HepG2 (cell line): ENCODE data around the gene RNASE7. TPM values are rescaled to one million over a fixed set of nuclear protein-coding genes. Genes with fewer than 3 reads are reported as not detected.

ENCODE experiments used
- ATAC-seq: fragments of 200-7000 bp; cut with Tn5 transposase; 3 replicates; pipeline ENCODE4 v1.9.1; 2020; ENCODE audit warnings: mild to moderate bottlenecking, moderate library complexity
- BruUV-seq: library from RNA; stranded (reverse); fragments of 400-500 nt; replicated peaks from 2 replicates; lab custom pipeline; 2021; lab: Mats Ljungman, UMichigan
- CTCF ChIA-PET: fragments of 300-600 bp; formaldehyde crosslinking; extraction: SDS; loops from one replicate; lab custom pipeline; 2021; ENCODE audit warnings: low total read pairs, inconsistent platforms, low intra/inter-chr PET ratio; lab: Yijun Ruan, JAX
- POLR2A ChIA-PET: fragments of 350-600 bp; sonication (Branson Sonifier 250); formaldehyde crosslinking; loops from one replicate; lab custom pipeline; 2020; ENCODE audit warnings: antibody characterized with exemption, inconsistent platforms; lab: Yijun Ruan, JAX
- DNase-seq: peaks from one replicate; pipeline ENCODE4 v3.0.0-alpha.2; 2015; ENCODE audit warnings: low spot score
- FAIRE-seq: peaks from 3 replicates; lab custom pipeline; 2011; peaks lifted over from hg19 to GRCh38; lab: Jason Lieb, UNC
- H2AFZ ChIP-seq: one replicate; pipeline ENCODE4 v1.6.1; 2011; ENCODE audit warnings: low read length, inconsistent platforms
- H3K27ac ChIP-seq: fragments of 300-600 bp; 3 replicates; pipeline ENCODE4 v1.8.0; 2011; ENCODE audit warnings: mixed run types, mild to moderate bottlenecking, mixed read lengths, low read length, inconsistent platforms; ENCODE audit not compliant: insufficient read depth; ENCODE audit errors: extremely low read length
- H3K27me3 ChIP-seq, 2 experiments: fragments of 200-600 bp in 1 of 2; 2 replicates in 1 of 2; 3 replicates in 1 of 2; pipeline versions ENCODE4 v1.6.0 to v1.8.0; 2011; ENCODE audit warnings: low read length in 2 of 2, mild to moderate bottlenecking in 2 of 2, moderate library complexity in 2 of 2, inconsistent platforms in 1 of 2; ENCODE audit not compliant: insufficient read depth in 2 of 2, control insufficient read depth in 1 of 2
- H3K36me3 ChIP-seq, 2 experiments: fragments of 200-600 bp in 1 of 2; replicated peaks in 1 of 2; 2 replicates in 1 of 2; 3 replicates in 1 of 2; pipeline versions ENCODE4 v1.5.1 to v1.8.0; 2011; ENCODE audit warnings: low read length in 2 of 2, inconsistent platforms in 1 of 2; ENCODE audit not compliant: insufficient read depth in 2 of 2, control insufficient read depth in 1 of 2
- H3K4me1 ChIP-seq: 2 replicates; pipeline ENCODE4 v1.5.1; 2012; ENCODE audit warnings: low read length, inconsistent platforms; ENCODE audit not compliant: insufficient read depth
- H3K4me2 ChIP-seq: 2 replicates; pipeline ENCODE4 v1.6.0; 2011; ENCODE audit warnings: low read depth, low read length, inconsistent platforms
- H3K4me3 ChIP-seq, 3 experiments: fragments of 200-600 bp in 1 of 3; sonication (generic), shearing (Covaris generic) in 1 of 3; replicated peaks in 1 of 3; 2 replicates each; pipeline ENCODE4 v1.5.1; 2011 to 2016; ENCODE audit warnings: low read length in 3 of 3, inconsistent platforms in 2 of 3, low read depth in 2 of 3, mild to moderate bottlenecking in 2 of 3, control low read depth in 1 of 3, mixed read lengths in 1 of 3; ENCODE audit not compliant: insufficient read depth in 1 of 3
- H3K79me2 ChIP-seq: one replicate; pipeline ENCODE4 v1.6.1; 2011; ENCODE audit warnings: low read length, inconsistent platforms; ENCODE audit not compliant: insufficient read depth
- H3K9ac ChIP-seq: 2 replicates; pipeline ENCODE4 v1.6.0; 2011; ENCODE audit warnings: mild to moderate bottlenecking, low read depth, low read length, inconsistent platforms; ENCODE audit not compliant: insufficient read depth
- H3K9me3 ChIP-seq: 2 replicates; pipeline ENCODE4 v1.5.1; 2012; ENCODE audit warnings: mild to moderate bottlenecking, low read length
- H4K20me1 ChIP-seq: 2 replicates; pipeline ENCODE4 v1.6.0; 2011; ENCODE audit warnings: inconsistent platforms, mild to moderate bottlenecking, low read length, moderate library complexity; ENCODE audit not compliant: insufficient read depth
- ATF6 ChIP-seq: sonication (generic); formaldehyde crosslinking; conservative IDR thresholded peaks from 2 replicates; pipeline ENCODE4 v1.4.0; 2020; ENCODE audit warnings: missing genetic modification reagents
- BCL3 ChIP-seq: sonication (generic); formaldehyde crosslinking; IDR thresholded peaks from 2 replicates; pipeline ENCODE4 v1.5.1; 2020; ENCODE audit warnings: mild to moderate bottlenecking, missing genetic modification reagents, moderate library complexity
- DRAP1 ChIP-seq: IDR thresholded peaks from 2 replicates; pipeline ENCODE4 v1.6.1; 2016; ENCODE audit warnings: missing genetic modification reagents, missing compliant biosample characterization
- FOXA3 ChIP-seq: IDR thresholded peaks from 2 replicates; pipeline ENCODE4 v1.6.1; 2016; ENCODE audit warnings: missing genetic modification reagents, missing compliant biosample characterization
- HOXA5 ChIP-seq: sonication (generic); formaldehyde crosslinking; IDR thresholded peaks from 2 replicates; pipeline ENCODE4 v1.4.0; 2020; ENCODE audit warnings: missing genetic modification reagents
- KDM5B ChIP-seq: sonication (generic); formaldehyde crosslinking; IDR thresholded peaks from 2 replicates; pipeline ENCODE4 v1.4.0; 2020; ENCODE audit warnings: missing genetic modification reagents, mild to moderate bottlenecking, borderline replicate concordance
- MIER3 ChIP-seq: IDR thresholded peaks from 2 replicates; pipeline ENCODE4 v1.6.1; 2016; ENCODE audit warnings: missing compliant biosample characterization, borderline replicate concordance
- SNAI1 ChIP-seq: sonication (generic); formaldehyde crosslinking; IDR thresholded peaks from 2 replicates; pipeline ENCODE4 v1.5.0; 2020; ENCODE audit warnings: mild to moderate bottlenecking, missing genetic modification reagents, borderline replicate concordance
- ZGPAT ChIP-seq: IDR thresholded peaks from 2 replicates; pipeline ENCODE4 v1.6.1; 2016; ENCODE audit warnings: mild to moderate bottlenecking
- ZNF251 ChIP-seq: sonication (generic); formaldehyde crosslinking; IDR thresholded peaks from 2 replicates; pipeline ENCODE4 v1.9.0; 2021; ENCODE audit warnings: mild to moderate bottlenecking, missing genetic modification reagents
- ZNF383 ChIP-seq: sonication (generic); formaldehyde crosslinking; IDR thresholded peaks from 2 replicates; pipeline ENCODE4 v1.4.0; 2020; ENCODE audit warnings: missing genetic modification reagents, mild to moderate bottlenecking, borderline replicate concordance
- ZNF501 ChIP-seq: sonication (generic); formaldehyde crosslinking; IDR thresholded peaks from 2 replicates; pipeline ENCODE4 v1.5.1; 2020; ENCODE audit warnings: mild to moderate bottlenecking, moderate library complexity, missing genetic modification reagents
- ZSCAN9 ChIP-seq: IDR thresholded peaks from 2 replicates; pipeline ENCODE4 v1.6.1; 2016; ENCODE audit warnings: borderline replicate concordance
- WGBS: methylation state at CpG from one replicate; pipeline ENCODE4 v1.1.6; 2017; ENCODE audit warnings: low lambda C conversion rate; 5-methylcytosine and 5-hydroxymethylcytosine counted together
- in situ Hi-C: cut with HindIII; loops from 2 replicates; pipeline ENCODE4 v1.10.0; 2017; ENCODE audit warnings: low pct_unique_long_range_greater_than_20kb; ENCODE audit not compliant: extremely low pct_ligation_motif_present
- intact Hi-C: fragments of 100-400 bp; cut with micrococcal nuclease; formaldehyde crosslinking; loops from one replicate; pipeline ENCODE4 v1.10.0; 2022; ENCODE audit not compliant: unreplicated experiment
- polyA plus RNA-seq, 8 experiments: library from polyadenylated mRNA; depleted of rRNA in 3 of 8; stranded (reverse) in 7 of 8; unstranded in 1 of 8; fragments of >200 nt; fragmentation: Illumina TruSeq in 4 of 8; extraction: Trizol in 4 of 8; gene quantifications; 2 replicates each; pipeline versions ENCODE4 v1.2.1 to v1.2.3, GENCODE V29; 2011 to 2016; ENCODE audit warnings: low read depth in 4 of 8, missing spikeins in 1 of 8, mixed read lengths in 1 of 8; ENCODE audit not compliant: insufficient read depth in 1 of 8
- total RNA-seq, 5 experiments: library from RNA; depleted of rRNA; stranded (reverse); fragments of >200 nt; fragmentation: Illumina TruSeq; extraction: Trizol; gene quantifications; 2 replicates each; pipeline ENCODE4 v1.2.3, GENCODE V29; 2016; ENCODE audit warnings: low read depth in 1 of 5

RNASE7 gene
- total and polyA plus RNA-seq, 2 of the 13 experiments (the other 11 are each of a cell fraction or from before 2014, with no cell fraction given) = 0.04 TPM; not detected in 1

GRCh38 chr14:21039585-21040369 is 2.4 kb upstream of the RNASE7 start (continued):
- TF ChIP-seq ATF6 (CRISPR knock-in tag) (peak; percentile 46; the same call in 1 of the 2 replicates), DRAP1 (0 out of 2 replicates have a peak, but pooled peaks have one; percentile 8), ZNF383 (CRISPR knock-in tag) (0 out of 2 replicates have a peak, but pooled peaks have one; percentile 31), FOXA3 (peak; percentile 26; the same call in 1 of the 2 replicates)

- H3K27ac ChIP-seq = no peak overlapping the region
- no peak for FAIRE-seq
- H3K4me1 ChIP-seq = peaks cover 77% of the 10 kb centered on the region
- ChIA-PET POLR2A (interaction anchor here (0.8 to 3.5 kb wide), 12 partner anchors 9 to 64 kb away, joined by 3 to 112 read pairs (median 18); partner anchors contain the start of genes ARHGEF40 and NDRG2), CTCF (interaction anchor here (0.7 to 4.8 kb wide), 14 partner anchors 14 to 343 kb away, joined by 3 to 109 read pairs (median 4); partner anchors contain the start of gene METTL17)
- no peaks in the 10 kb centered on the region for H3K36me3 ChIP-seq
- H3K4me3 ChIP-seq = no peak overlapping the region
- intact Hi-C loops (loop anchor here (1.0 to 2.0 kb wide), 3 partner anchors 14 to 183 kb away; no protein-coding TSS in a partner anchor), in situ Hi-C loops (loop anchor here (5.0 kb wide), 1 partner anchor 183 kb away; no protein-coding TSS in a partner anchor)
- H2AFZ ChIP-seq = no peak overlapping the region
- ATAC-seq = no peak
- peak overlapping the region; percentile 69; the same call in 1 of the 2 replicates for H3K4me2 ChIP-seq
- BruUV-seq = no TSS peak
- H3K9me3 ChIP-seq = no peaks in the 10 kb centered on the region
- no peak overlapping the region for H3K9ac ChIP-seq
- WGBS = 56% methylated on average over 8 of the region's 8 CpGs
- no peaks in the 10 kb centered on the region for H4K20me1 ChIP-seq
- H3K79me2 ChIP-seq = no peaks in the 10 kb centered on the region
- no peak for DNase-seq
- H3K27me3 ChIP-seq = no peaks in the 10 kb centered on the region
- TF ChIP-seq ZNF501 (CRISPR knock-in tag) (0 out of 2 replicates have a peak, but pooled peaks have one; percentile 13), KDM5B (CRISPR knock-in tag) (0 out of 2 replicates have a peak, but pooled peaks have one; percentile 18), ZGPAT (CRISPR knock-in tag) (peak; percentile 6; the same call in 1 of the 2 replicates), HOXA5 (CRISPR knock-in tag) (0 out of 2 replicates have a peak, but pooled peaks have one; percentile 0), BCL3 (no peak), ZSCAN9 (peak; percentile 5; the same call in 1 of the 2 replicates), ZNF251 (CRISPR knock-in tag) (0 out of 2 replicates have a peak, but pooled peaks have one; percentile 67), SNAI1 (CRISPR knock-in tag) (0 out of 2 replicates have a peak, but pooled peaks have one; percentile 56), MIER3 (CRISPR knock-in tag) (no peak)
Measured at GRCh38 chr14:21040370-21040925, 1.7 kb upstream of the RNASE7 start.
